Cerebellar cortex (tissue), 1 donor: ENCODE results near the gene NRARP.
A peak's percentile ranks its signal among the peaks of the same experiment; 100 is the strongest.

Experiments used
- DNase-seq: peaks from one replicate; pipeline ENCODE4 v3.0.0-alpha.2; 2015; ENCODE audit warnings: low spot score

Gene NRARP

GRCh38 chr9:137310189-137311052 lies 8.3 kb upstream of the NRARP start:
- no peak for DNase-seq

GRCh38 chr9:137309368-137310188 lies 7.5 kb upstream of the NRARP start:
- DNase-seq: no peak

GRCh38 chr9:137308057-137308619 lies 6.1 kb upstream of the NRARP start:
- no peak for DNase-seq

- no peak for DNase-seq
These were observed 5.4 kb upstream of the NRARP start for GRCh38 chr9:137307255-137308056.

- DNase-seq: no peak
These were observed 4.8 kb upstream of the NRARP start for GRCh38 chr9:137306850-137307254.

GRCh38 chr9:137306066-137306849 lies 4.2 kb upstream of the NRARP start:
- no peak for DNase-seq

GRCh38 chr9:137305798-137306065 lies 3.7 kb upstream of the NRARP start:
- no peak for DNase-seq

- peak; percentile 61 for DNase-seq
These were observed 3.2 kb upstream of the NRARP start for GRCh38 chr9:137305060-137305797.

GRCh38 chr9:137304383-137305059 lies 2.5 kb upstream of the NRARP start:
- no peak for DNase-seq

GRCh38 chr9:137303893-137304382 lies 1.9 kb upstream of the NRARP start:
- DNase-seq: no peak

GRCh38 chr9:137303151-137303892 lies 1.3 kb upstream of the NRARP start:
- peak; percentile 55 for DNase-seq

- DNase-seq: no peak
These were observed 529 bp upstream of the NRARP start for GRCh38 chr9:137302449-137303150.

GRCh38 chr9:137301081-137301947 lies 757 bp downstream of the NRARP start:
- peak; percentile 48 for DNase-seq

GRCh38 chr9:137300567-137301080 lies 1.4 kb downstream of the NRARP start:
- no peak for DNase-seq

GRCh38 chr9:137299938-137300337 lies 2.1 kb downstream of the NRARP start:
- no peak for DNase-seq

- no peak for DNase-seq
These were observed 2.9 kb downstream of the NRARP start for GRCh38 chr9:137299203-137299565.
